ENCODE data around the gene DUS1L.

The DUS1L gene

DNA sequence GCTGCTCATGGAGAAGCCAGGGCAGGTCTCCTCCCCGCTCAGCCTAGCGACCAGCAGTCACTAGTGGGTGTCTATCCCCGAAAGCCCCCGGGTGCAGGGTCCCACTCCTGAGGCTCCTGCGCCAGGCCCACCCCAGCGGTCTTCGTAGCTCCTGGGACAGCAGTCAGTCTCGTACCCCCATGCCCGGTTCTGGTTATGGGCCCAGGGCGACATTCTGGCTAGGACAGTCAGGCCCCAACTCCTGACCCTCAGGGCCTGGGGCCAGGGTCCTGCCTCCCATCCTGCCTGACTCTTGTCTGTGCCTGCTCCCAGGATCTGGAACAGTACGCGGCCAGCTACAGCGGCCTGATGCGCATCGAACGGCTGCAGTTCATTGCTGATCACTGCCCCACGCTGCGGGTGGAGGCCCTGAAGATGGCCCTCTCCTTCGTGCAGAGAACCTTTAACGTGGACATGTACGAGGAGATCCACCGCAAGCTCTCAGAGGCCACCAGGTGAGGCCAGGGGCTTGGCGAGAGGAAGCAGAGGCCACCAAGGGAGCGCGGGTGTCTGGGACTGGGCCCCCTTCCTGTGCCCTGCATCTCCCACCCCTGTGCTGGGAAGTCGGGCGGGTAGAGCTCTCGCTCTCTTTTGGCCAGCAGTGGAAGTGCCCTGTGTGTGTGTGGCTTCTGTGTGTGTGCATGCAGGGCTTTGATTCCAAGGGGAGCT lies 11.9 kb downstream of the DUS1L start:
- TF ChIP-seq RARB (CRISPR knock-in tag; IDR thresholded peaks at IDR 0.05) (no peak), SNAI2 (CRISPR knock-in tag; IDR thresholded peaks at IDR 0.05) (no peak), OSR1 (CRISPR knock-in tag; IDR thresholded peaks at IDR 0.05) (no peak), ISL1 (CRISPR knock-in tag; IDR thresholded peaks at IDR 0.05) (no peak)
- TF ChIP-seq, protein P1, sequence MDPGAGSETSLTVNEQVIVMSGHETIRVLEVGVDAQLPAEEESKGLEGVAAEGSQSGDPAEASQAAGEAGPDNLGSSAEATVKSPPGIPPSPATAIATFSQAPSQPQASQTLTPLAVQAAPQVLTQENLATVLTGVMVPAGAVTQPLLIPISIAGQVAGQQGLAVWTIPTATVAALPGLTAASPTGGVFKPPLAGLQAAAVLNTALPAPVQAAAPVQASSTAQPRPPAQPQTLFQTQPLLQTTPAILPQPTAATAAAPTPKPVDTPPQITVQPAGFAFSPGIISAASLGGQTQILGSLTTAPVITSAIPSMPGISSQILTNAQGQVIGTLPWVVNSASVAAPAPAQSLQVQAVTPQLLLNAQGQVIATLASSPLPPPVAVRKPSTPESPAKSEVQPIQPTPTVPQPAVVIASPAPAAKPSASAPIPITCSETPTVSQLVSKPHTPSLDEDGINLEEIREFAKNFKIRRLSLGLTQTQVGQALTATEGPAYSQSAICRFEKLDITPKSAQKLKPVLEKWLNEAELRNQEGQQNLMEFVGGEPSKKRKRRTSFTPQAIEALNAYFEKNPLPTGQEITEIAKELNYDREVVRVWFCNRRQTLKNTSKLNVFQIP (CRISPR knock-in tag; IDR thresholded peaks at IDR 0.05; ENCODE audit: borderline replicate concordance, low read depth) = no peak
- TF ChIP-seq, protein P2, sequence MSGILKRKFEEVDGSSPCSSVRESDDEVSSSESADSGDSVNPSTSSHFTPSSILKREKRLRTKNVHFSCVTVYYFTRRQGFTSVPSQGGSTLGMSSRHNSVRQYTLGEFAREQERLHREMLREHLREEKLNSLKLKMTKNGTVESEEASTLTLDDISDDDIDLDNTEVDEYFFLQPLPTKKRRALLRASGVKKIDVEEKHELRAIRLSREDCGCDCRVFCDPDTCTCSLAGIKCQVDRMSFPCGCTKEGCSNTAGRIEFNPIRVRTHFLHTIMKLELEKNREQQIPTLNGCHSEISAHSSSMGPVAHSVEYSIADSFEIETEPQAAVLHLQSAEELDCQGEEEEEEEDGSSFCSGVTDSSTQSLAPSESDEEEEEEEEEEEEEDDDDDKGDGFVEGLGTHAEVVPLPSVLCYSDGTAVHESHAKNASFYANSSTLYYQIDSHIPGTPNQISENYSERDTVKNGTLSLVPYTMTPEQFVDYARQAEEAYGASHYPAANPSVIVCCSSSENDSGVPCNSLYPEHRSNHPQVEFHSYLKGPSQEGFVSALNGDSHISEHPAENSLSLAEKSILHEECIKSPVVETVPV (CRISPR knock-in tag; IDR thresholded peaks at IDR 0.05) = no peak

DNA sequence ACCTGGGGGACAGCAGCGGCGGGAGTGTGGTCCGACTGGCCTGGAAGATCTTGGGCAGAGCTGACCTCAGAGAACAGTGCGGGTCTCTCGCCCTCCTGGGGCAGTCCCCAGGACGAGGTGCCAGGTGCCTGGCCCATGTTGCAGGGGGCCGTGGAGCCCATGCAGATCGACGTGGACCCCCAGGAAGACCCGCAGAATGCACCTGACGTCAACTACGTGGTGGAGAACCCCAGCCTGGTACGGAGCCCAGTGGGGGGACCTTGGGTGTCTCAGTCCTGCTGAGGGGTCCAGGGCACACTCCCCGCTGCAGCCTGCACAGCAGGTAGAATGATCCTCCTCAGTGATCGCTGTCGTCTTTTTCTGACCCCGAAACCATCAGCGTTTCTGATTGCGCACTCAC lies 12.5 kb downstream of the DUS1L start:
- TF ChIP-seq CSDC2 (CRISPR knock-in tag; IDR thresholded peaks at IDR 0.05) (no peak), RARB (CRISPR knock-in tag; IDR thresholded peaks at IDR 0.05) (no peak), TOX (CRISPR knock-in tag; IDR thresholded peaks at IDR 0.05; ENCODE audit: borderline replicate concordance) (no peak), GLIS3 (CRISPR knock-in tag; IDR thresholded peaks at IDR 0.05) (no peak), ZNF8 (CRISPR knock-in tag; IDR thresholded peaks at IDR 0.05) (no peak)
- ATAC-seq = no peak

More for the DNA sequence above, 11.9 kb downstream of the DUS1L start:
- no peak for ATAC-seq

DNA sequence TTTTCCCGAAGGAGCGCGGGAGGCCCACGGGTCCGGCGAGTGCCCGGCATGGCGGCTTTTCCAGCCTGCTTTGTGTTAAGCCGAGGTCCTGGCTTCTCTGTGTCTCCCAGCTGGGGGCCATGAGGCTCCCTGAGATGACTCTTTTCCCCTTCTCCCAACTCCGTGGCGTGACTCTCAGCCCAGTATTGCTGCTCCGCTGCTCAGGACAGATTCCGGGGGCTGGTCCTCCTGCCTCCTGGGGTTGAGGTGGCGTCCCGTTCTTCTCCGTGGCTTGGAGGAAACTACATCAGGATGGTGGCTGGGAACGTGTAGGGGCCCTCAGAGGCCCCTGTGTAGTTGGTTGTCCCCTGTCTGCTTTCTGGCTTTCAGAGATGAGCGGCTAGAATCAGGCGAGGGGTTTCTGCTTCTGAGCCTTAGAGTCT lies 13.0 kb downstream of the DUS1L start:
- no peak for TF ChIP-seq SNAI2 (CRISPR knock-in tag; IDR thresholded peaks at IDR 0.05)
- TF ChIP-seq PPARA (CRISPR knock-in tag; IDR thresholded peaks at IDR 0.05; ENCODE audit: borderline replicate concordance) = no peak
- peak; percentile 1 for ATAC-seq

DNA sequence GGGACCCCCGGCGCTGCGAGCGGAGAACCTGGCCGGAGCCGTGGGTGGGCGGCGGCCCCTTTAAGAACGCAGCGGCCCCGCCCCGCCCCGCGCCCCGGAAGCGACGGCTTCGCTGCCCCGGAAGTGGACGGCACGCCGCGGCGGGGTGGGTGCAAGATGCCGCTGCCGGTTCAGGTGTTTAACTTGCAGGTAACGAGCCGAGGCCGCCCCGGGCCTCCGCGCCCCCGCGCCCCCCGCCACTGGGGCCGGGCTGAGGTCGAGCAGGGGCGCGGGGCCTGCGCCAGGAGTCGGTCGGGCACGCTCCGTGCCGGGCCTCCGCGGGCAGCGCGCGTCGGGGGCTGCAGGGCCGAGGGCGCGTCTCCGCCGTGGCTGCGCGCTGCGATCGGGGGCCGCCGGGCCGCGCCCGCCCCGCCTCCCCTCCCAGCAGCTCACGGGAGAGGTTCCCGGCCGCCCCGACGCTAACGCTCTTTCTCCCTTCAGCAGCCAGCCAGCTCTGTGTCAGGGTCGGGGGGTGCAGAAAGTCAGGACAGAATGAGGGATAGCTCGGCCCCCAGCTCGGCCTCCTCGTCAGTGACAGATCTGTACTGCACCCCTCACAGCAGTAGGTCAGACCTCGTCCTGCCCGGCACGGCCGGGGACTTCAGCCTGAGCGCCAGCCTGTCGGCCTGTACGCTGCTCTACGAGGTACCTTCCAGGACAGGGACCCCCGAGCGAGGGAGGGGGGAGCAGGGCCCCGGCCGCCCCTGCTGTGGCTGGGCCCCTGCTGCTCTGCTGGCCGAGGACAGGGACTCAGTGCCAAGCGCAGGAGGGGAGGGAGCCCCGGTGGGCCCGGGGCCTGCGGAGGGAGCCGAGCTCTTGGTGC lies 13.6 kb downstream of the DUS1L start, which contains the start of the genes GPS1 and RFNG:
GPS1 (plus strand) TSS at position 123 of the 862 bp plus-strand sequence; CDS start at position 157, 34 bp downstream.
RFNG (minus strand) TSS at position 36 of the 862 bp plus-strand sequence. CDS start 45 bp downstream, outside the sequence.
- peak; percentile 65 for ATAC-seq
- TF ChIP-seq ZFP3 (CRISPR knock-in tag; IDR thresholded peaks at IDR 0.05) = no peak
- TF ChIP-seq, protein P3, sequence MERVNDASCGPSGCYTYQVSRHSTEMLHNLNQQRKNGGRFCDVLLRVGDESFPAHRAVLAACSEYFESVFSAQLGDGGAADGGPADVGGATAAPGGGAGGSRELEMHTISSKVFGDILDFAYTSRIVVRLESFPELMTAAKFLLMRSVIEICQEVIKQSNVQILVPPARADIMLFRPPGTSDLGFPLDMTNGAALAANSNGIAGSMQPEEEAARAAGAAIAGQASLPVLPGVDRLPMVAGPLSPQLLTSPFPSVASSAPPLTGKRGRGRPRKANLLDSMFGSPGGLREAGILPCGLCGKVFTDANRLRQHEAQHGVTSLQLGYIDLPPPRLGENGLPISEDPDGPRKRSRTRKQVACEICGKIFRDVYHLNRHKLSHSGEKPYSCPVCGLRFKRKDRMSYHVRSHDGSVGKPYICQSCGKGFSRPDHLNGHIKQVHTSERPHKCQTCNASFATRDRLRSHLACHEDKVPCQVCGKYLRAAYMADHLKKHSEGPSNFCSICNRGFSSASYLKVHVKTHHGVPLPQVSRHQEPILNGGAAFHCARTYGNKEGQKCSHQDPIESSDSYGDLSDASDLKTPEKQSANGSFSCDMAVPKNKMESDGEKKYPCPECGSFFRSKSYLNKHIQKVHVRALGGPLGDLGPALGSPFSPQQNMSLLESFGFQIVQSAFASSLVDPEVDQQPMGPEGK (CRISPR knock-in tag; IDR thresholded peaks at IDR 0.05; ENCODE audit: borderline replicate concordance) = no peak
- TF ChIP-seq RARB (CRISPR knock-in tag; IDR thresholded peaks at IDR 0.05) = no peak
- no peak for TF ChIP-seq BACH2 (CRISPR knock-in tag; IDR thresholded peaks at IDR 0.05; ENCODE audit: borderline replicate concordance)
- no peak for TF ChIP-seq OSR1 (CRISPR knock-in tag; IDR thresholded peaks at IDR 0.05)
- TF ChIP-seq, protein P4, sequence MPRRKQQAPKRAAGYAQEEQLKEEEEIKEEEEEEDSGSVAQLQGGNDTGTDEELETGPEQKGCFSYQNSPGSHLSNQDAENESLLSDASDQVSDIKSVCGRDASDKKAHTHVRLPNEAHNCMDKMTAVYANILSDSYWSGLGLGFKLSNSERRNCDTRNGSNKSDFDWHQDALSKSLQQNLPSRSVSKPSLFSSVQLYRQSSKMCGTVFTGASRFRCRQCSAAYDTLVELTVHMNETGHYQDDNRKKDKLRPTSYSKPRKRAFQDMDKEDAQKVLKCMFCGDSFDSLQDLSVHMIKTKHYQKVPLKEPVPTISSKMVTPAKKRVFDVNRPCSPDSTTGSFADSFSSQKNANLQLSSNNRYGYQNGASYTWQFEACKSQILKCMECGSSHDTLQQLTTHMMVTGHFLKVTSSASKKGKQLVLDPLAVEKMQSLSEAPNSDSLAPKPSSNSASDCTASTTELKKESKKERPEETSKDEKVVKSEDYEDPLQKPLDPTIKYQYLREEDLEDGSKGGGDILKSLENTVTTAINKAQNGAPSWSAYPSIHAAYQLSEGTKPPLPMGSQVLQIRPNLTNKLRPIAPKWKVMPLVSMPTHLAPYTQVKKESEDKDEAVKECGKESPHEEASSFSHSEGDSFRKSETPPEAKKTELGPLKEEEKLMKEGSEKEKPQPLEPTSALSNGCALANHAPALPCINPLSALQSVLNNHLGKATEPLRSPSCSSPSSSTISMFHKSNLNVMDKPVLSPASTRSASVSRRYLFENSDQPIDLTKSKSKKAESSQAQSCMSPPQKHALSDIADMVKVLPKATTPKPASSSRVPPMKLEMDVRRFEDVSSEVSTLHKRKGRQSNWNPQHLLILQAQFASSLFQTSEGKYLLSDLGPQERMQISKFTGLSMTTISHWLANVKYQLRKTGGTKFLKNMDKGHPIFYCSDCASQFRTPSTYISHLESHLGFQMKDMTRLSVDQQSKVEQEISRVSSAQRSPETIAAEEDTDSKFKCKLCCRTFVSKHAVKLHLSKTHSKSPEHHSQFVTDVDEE (CRISPR knock-in tag; IDR thresholded peaks at IDR 0.05) = no peak
- TF ChIP-seq ZFP30 (CRISPR knock-in tag; IDR thresholded peaks at IDR 0.05) = no peak
- no peak for TF ChIP-seq ZNF8 (CRISPR knock-in tag; IDR thresholded peaks at IDR 0.05)
- TF ChIP-seq TOX (CRISPR knock-in tag; IDR thresholded peaks at IDR 0.05; ENCODE audit: borderline replicate concordance) = no peak
